GM18505 (cell line): ENCODE measurements around the gene CAPG.

Experiments used
- ATAC-seq: cut with Tn5 transposase; IDR thresholded peaks from one replicate; pipeline ENCODE4 v1.9.1; 2021; ENCODE audit not compliant: unreplicated experiment
- POLR2A ChIP-seq: IDR thresholded peaks from 4 replicates; pipeline ENCODE4 v1.6.1; 2011; ENCODE audit warnings: borderline replicate concordance; ENCODE audit not compliant: insufficient read depth, insufficient read length; ENCODE audit errors: extremely low read depth

CAPG gene, protein sequence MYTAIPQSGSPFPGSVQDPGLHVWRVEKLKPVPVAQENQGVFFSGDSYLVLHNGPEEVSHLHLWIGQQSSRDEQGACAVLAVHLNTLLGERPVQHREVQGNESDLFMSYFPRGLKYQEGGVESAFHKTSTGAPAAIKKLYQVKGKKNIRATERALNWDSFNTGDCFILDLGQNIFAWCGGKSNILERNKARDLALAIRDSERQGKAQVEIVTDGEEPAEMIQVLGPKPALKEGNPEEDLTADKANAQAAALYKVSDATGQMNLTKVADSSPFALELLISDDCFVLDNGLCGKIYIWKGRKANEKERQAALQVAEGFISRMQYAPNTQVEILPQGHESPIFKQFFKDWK

GRCh38 chr2:85409845-85410583 lies at the start of gene CAPG:
Gene CAPG, minus strand, starts transcription at chr2:85410366. Its CDS starts 8,221 bp downstream, at chr2:85402145.
- peak; percentile 62 for TF ChIP-seq POLR2A
- peak; percentile 63 for ATAC-seq

DNA sequence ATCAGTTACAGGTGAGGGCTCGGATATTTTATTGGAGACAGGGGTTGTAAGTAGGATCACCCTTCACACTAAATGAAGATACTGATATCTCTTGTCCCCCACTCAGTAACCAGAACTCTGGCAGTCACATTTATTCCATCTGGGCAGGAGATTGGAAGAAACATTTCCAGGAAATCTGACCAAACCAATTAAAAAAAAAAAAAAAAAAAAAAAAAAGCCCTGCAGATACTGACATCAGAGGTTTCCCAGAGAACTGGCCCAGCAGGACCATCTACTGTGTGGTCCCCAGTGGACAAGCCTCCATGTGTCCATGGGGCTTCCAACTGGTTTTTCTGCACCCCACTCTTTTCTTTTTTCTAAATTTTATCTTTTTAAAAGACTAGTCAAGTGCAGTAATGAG lies 49.6 kb upstream of the CAPG start:
- no peak for ATAC-seq
- TF ChIP-seq POLR2A, result no peak

DNA sequence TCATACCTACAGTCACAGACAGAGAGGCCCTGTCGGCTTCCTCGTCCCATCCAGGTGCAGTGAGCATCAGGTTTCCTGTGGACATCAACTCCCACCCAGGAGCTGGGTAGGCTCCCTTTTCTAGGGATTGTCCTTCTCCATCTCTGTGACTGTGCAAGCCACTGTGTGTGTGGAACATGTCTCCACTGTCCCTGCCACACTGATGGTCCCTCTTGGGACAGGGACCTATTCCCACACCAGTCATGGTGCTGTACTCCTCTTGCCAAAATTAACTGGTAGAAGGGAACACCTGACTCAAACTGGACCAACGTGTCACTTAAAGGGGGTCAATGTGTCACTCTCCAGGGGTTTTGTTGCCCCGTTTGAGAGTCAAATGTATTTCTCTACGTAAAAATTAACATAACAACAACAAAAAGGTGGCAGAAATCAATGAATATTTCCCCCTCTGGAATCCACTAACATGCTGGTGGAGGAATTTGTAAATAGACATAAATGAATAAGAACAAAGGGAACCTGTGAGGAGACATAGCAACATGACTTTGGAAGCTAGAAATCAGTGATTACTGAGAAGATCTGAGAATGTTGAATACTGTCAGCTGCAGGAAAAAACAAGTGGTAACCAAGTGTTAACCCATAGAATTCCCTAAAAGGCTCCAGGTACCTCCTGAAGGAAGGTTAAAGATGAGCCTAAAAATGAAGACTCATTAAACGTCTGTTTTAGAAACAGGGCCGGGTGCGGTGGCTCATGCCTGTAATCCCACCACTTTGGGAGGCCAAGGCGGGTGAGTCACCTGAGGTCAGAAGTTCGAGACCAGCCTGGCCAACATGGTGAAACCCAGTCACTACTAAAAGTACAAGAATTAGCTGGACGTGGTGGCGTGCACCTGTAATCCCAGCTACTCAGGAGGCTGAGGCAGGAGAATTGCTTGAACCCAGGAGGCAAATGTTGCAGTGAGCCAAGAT lies 48.7 kb upstream of the CAPG start:
- no peak for TF ChIP-seq POLR2A
- ATAC-seq, result no peak

DNA sequence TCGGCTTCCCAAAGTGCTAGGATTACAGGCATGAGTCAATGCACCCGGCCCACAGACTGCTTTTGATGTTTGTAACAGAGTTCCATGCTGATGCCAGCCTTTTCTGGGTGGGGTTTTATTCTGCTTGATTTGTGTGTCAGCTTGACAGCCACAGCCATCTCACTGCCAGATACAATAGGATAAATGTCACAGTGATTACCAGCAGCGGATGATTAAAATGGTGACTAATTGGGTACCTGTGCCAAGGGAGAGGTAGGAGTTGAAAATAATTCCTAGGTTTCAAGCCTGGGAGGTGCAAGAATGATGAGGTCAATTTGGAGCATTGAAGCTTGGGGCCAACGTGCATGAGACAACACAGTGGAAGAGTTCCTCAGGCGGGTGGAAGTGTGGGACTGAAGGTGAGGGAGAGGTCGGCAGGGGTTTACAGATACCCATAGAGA lies 47.7 kb upstream of the CAPG start:
- TF ChIP-seq POLR2A, result no peak
- no peak for ATAC-seq

GRCh38 chr2:85457043-85457442 lies 46.9 kb upstream of the CAPG start:
- no peak for TF ChIP-seq POLR2A

GRCh38 chr2:85455552-85456090 lies 45.5 kb upstream of the CAPG start:
- no peak for ATAC-seq
- no peak for TF ChIP-seq POLR2A

More at GRCh38 chr2:85457043-85457442, 46.9 kb upstream of the CAPG start:
- ATAC-seq, result no peak

- ATAC-seq, result no peak
- TF ChIP-seq POLR2A, result no peak
These were observed 43.4 kb upstream of the CAPG start for GRCh38 chr2:85453571-85453970.

- TF ChIP-seq POLR2A, result no peak
- ATAC-seq, result no peak
These were observed 42.1 kb upstream of the CAPG start for GRCh38 chr2:85452237-85452636.

DNA sequence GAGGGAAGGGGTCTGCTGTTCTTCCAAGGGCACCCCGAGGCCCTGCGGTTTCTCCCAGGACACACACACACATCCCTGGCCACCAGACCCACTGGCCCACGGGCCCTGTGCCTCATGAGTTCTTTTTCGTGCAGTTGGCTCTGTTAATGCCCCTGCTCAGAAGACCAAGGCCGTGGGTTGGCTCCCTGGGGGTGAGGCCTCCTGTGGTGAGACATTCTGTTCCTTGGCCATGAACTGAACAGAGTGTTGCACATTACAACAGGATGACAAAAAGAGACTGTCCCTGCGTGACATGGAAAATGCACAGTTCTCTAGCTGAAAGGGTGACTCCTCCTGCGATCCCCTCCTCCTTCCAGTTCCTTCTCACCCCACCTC lies 39.0 kb upstream of the CAPG start:
- no peak for TF ChIP-seq POLR2A
- ATAC-seq, result no peak

DNA sequence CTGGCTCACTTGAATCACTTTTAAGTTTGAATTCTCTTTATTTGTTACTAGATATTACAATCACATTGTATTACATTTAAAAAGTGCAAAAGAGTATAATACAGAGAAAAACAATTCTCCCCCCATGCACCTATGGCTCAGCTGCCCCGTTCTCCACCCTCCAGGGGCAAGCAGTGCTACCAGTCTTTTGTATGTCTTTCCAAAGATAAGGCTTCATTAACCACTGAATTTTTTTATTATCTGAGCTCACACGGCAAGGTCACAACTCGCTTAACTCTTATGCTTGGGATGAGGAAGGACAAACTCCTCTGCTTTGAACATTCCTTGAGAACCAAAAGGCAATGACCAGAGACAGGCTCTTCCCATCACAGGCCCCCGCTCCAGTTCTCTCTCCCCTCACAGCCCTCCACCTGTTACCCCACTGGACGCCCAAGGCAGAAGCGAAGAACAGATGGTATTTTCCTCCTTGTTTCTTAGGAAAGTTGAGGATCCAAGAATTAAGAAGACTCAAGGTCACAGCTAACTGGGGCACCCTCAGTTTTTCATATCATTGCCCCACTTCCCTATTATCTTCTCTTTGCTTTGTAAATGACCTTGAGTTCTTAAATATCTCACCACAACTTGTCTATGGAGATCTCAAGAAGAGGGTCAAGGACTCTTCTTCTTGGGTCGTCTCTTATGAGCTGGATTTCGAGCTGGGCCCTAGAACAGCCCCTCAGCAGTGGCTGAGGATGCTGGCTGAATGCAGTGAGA lies 38.5 kb upstream of the CAPG start:
- no peak for TF ChIP-seq POLR2A
- ATAC-seq, result no peak

GRCh38 chr2:85447222-85447585 lies 37.0 kb upstream of the CAPG start:
- no peak for ATAC-seq
- TF ChIP-seq POLR2A, result no peak
